Stimulated activated CD4-positive, alpha-beta T cell treated with anti-CD3 and anti-CD28 coated beads, Interleukin-1b, Interleukin-23, amount 100 ng/mL, for 1 hour (primary cell): Measurements from ENCODE around the gene FABP7.

Source experiments
- DNase-seq, 2 donors: peaks; one replicate each; pipeline ENCODE4 v3.0.0-alpha.2; 2020; ENCODE audit warnings: low read depth in 2 of 2

Gene FABP7

GRCh38 chr6:122758927-122759334, 20.6 kb upstream of the FABP7 start:
- no peak for DNase-seq

GRCh38 chr6:122760330-122760729, 19.2 kb upstream of the FABP7 start:
- DNase-seq: no peak

GRCh38 chr6:122766256-122766655, 13.3 kb upstream of the FABP7 start:
- DNase-seq: no peak

GRCh38 chr6:122770835-122771601, 8.5 kb upstream of the FABP7 start:
- no peak for DNase-seq

GRCh38 chr6:122772724-122773415, 6.6 kb upstream of the FABP7 start:
- no peak for DNase-seq

- no peak for DNase-seq
Measured at GRCh38 chr6:122775975-122776374, 3.5 kb upstream of the FABP7 start.

GRCh38 chr6:122778302-122778701, 1.2 kb upstream of the FABP7 start:
- DNase-seq: no peak

- no peak for DNase-seq
Measured at GRCh38 chr6:122778985-122779661, 393 bp upstream of the FABP7 start.

- no peak for DNase-seq
Measured at GRCh38 chr6:122780114-122780513, 598 bp downstream of the FABP7 start.

- no peak for DNase-seq
Measured at GRCh38 chr6:122781716-122782115, 2.2 kb downstream of the FABP7 start.

- no peak for DNase-seq
Measured at GRCh38 chr6:122783401-122783800, 3.9 kb downstream of the FABP7 start.

GRCh38 chr6:122785891-122786290, 6.4 kb downstream of the FABP7 start:
- DNase-seq: no peak

- DNase-seq: no peak
Measured at GRCh38 chr6:122787721-122788120, 8.2 kb downstream of the FABP7 start.

GRCh38 chr6:122788208-122788607, 8.7 kb downstream of the FABP7 start:
- no peak for DNase-seq

GRCh38 chr6:122788663-122789181, 9.2 kb downstream of the FABP7 start:
- no peak for DNase-seq

GRCh38 chr6:122789182-122790027, 9.9 kb downstream of the FABP7 start, which contains the start of gene SMPDL3A:
Gene SMPDL3A, plus strand, starts transcription at chr6:122789258. Its CDS starts 89 bp downstream, at chr6:122789347.
- no peak for DNase-seq

GRCh38 chr6:122790028-122790422, 10.5 kb downstream of the FABP7 start:
- no peak for DNase-seq

GRCh38 chr6:122790423-122791309, 11.2 kb downstream of the FABP7 start:
- no peak for DNase-seq

- no peak for DNase-seq
Measured at GRCh38 chr6:122791310-122791679, 11.8 kb downstream of the FABP7 start.

GRCh38 chr6:122792766-122793165, 13.2 kb downstream of the FABP7 start:
- DNase-seq: no peak

GRCh38 chr6:122797537-122797936, 18.0 kb downstream of the FABP7 start:
- no peak for DNase-seq
